ENCODE results near the gene SRSF1. TPM values are rescaled to one million over a fixed set of nuclear protein-coding genes. Genes with fewer than 3 reads are reported as not detected.

Gene SRSF1
- total and polyA plus RNA-seq, 2 of the 4 experiments (the other 2 are of a cell fraction): 190 to 357 TPM

- Histone ChIP-seq H3K9me1 (ENCODE audit: insufficient read depth, low read length) (no peaks in the 10 kb centered on the region; the same call in 1 of the 2 replicates), H2BK5ac (ENCODE audit: low read depth, low read length, poor library complexity, severe bottlenecking) (no peak overlapping the region), H4K5ac (ENCODE audit: low read depth, low read length) (no peak overlapping the region), H3K14ac (replicated peaks; ENCODE audit: low read depth, low read length) (no peak overlapping the region), H2BK20ac (ENCODE audit: low read depth, low read length) (no peak overlapping the region), H2BK15ac (ENCODE audit: low read depth, low read length) (no peak overlapping the region), H3K18ac (ENCODE audit: low read depth, low read length) (no peak overlapping the region), H2AK9ac (replicated peaks; ENCODE audit: low read depth, low read length, poor library complexity) (no peak overlapping the region), H3K27ac (ENCODE audit: insufficient read depth, low read length) (no peak overlapping the region), H3K4ac (ENCODE audit: low read depth, low read length) (no peak overlapping the region), H4K20me1 (ENCODE audit: insufficient read depth, low read length) (peaks cover 5% of the 10 kb centered on the region; the same call in 1 of the 2 replicates), H3K23ac (ENCODE audit: low read depth, low read length) (no peak overlapping the region), H3K9ac (ENCODE audit: low read depth, low read length) (no peak overlapping the region; the same call in 1 of the 2 replicates), H3K4me2 (ENCODE audit: low read depth, low read length) (no peak overlapping the region), H2BK120ac (ENCODE audit: low read depth, low read length) (no peak overlapping the region), H3K79me1 (ENCODE audit: low read depth in 1 of 2, low read length in 2 of 2) (peaks cover 10 to 36% of the 10 kb centered on the region in 2 experiments; a peak in 3 of 4 replicates), H3K4me1 (ENCODE audit: control insufficient read depth, insufficient read depth, low read length) (peaks cover 3% of the 10 kb centered on the region), H4K8ac (ENCODE audit: low read depth in 2 of 2, low read length in 2 of 2) (peak overlapping the region in 1 of 2 experiments; percentile 5; a peak in 1 of 4 replicates), H4K91ac (ENCODE audit: insufficient read depth, low read depth, low read length) (no peak overlapping the region), H3K4me3 (ENCODE audit: insufficient read depth, low read depth, low read length) (no peak overlapping the region), H2AK5ac (ENCODE audit: low read depth, low read length) (no peak overlapping the region), H3K9me3 (ENCODE audit: control insufficient read depth, insufficient read depth, low read length) (no peaks in the 10 kb centered on the region), H3K36me3 (ENCODE audit: control insufficient read depth, insufficient read depth, low read length) (peaks cover 6% of the 10 kb centered on the region), H3K56ac (ENCODE audit: extremely low read depth, insufficient read depth, low read length) (no peak overlapping the region), H3K27me3 (ENCODE audit: control insufficient read depth, insufficient read depth, low read length) (no peaks in the 10 kb centered on the region), H2AFZ (replicated peaks; ENCODE audit: low read length, poor library complexity) (no peak overlapping the region)
- POLR2A ChIA-PET (ENCODE audit: unreplicated experiment): no interaction called here
- DNase-seq: no peak
- WGBS, 2 experiments (ENCODE audit: extremely low coverage in 2 of 2, insufficient read length in 1 of 2): no CpG with 5 or more reads among the region's 2 CpGs
- no peak for ATAC-seq (ENCODE audit: low read depth)
- dilution Hi-C loops (cut with HindIII; ENCODE audit: low sequenced_read_pairs, unreplicated experiment): loop anchor here (25.0 kb wide), 1 partner anchor 132 kb away; the partner anchor contains the start of gene MRPS23
- in situ Hi-C loops (cut with MboI; ENCODE audit: low sequenced_read_pairs): no loop called here
- intact Hi-C loops (cut with micrococcal nuclease): loop anchor here (2.0 kb wide), 2 partner anchors 102 to 864 kb away; no protein-coding TSS in a partner anchor
- no TSS peak for BruUV-seq (replicated peaks)
- CTCF ChIA-PET: interaction anchor here (0.6 to 1.8 kb wide), 5 partner anchors 8 to 162 kb away, joined by 3 to 11 read pairs (median 3); no protein-coding TSS in a partner anchor
- TF ChIP-seq, protein P1, sequence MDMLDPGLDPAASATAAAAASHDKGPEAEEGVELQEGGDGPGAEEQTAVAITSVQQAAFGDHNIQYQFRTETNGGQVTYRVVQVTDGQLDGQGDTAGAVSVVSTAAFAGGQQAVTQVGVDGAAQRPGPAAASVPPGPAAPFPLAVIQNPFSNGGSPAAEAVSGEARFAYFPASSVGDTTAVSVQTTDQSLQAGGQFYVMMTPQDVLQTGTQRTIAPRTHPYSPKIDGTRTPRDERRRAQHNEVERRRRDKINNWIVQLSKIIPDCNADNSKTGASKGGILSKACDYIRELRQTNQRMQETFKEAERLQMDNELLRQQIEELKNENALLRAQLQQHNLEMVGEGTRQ (IDR thresholded peaks at IDR 0.05; ENCODE audit: low read depth, low read length): no peak
- TF ChIP-seq MAZ (IDR thresholded peaks at IDR 0.05; ENCODE audit: borderline replicate concordance, low read depth, low read length): no peak
- TF ChIP-seq CEBPB (IDR thresholded peaks at IDR 0.05; ENCODE audit: low read depth, low read length): no peak
- TF ChIP-seq POLR2A (IDR thresholded peaks at IDR 0.05; ENCODE audit: low read depth, low read length): no peak
- TF ChIP-seq SMC3 (IDR thresholded peaks at IDR 0.05; ENCODE audit: low read depth, low read length): no peak
- no peak for TF ChIP-seq RAD21 (IDR thresholded peaks at IDR 0.05; ENCODE audit: low read length)
- no peak for TF ChIP-seq ELK1 (IDR thresholded peaks at IDR 0.05; ENCODE audit: borderline replicate concordance, low read depth, low read length)
- TF ChIP-seq FOS (IDR thresholded peaks at IDR 0.05; ENCODE audit: low read depth, low read length): no peak
- no peak for TF ChIP-seq RCOR1 (IDR thresholded peaks at IDR 0.05; ENCODE audit: insufficient replicate concordance, low read length)
- no peak for TF ChIP-seq MAFK (IDR thresholded peaks at IDR 0.05; ENCODE audit: low read depth, low read length)
Observed at GRCh38 chr17:57994436-57994835, 12.6 kb downstream of the SRSF1 start.

Measured in IMR-90 (cell line).